ENCODE measurements around the gene IL4R.

GRCh38 chr16:27272076-27272475 is 41.7 kb upstream of the IL4R start:
- TF ChIP-seq EZH2 (IDR thresholded peaks at IDR 0.05; ENCODE audit: low read depth, low read length, severe bottlenecking) (no peak), CHD1 (IDR thresholded peaks at IDR 0.05; ENCODE audit: low read depth, low read length) (no peak), RNF2 (IDR thresholded peaks at IDR 0.05; ENCODE audit: borderline replicate concordance, low read depth, low read length, missing control alignments, poor library complexity, severe bottlenecking) (no peak)

Data from H1 (cell line).